GM21723 (cell line): ENCODE results near the gene TMEM196.
"Not testable (repeated sequence)": the region's sequence is repeated elsewhere in the genome, so short reads cannot be mapped to it uniquely, and the experiment has no call there.

Experiments used
- ATAC-seq: cut with Tn5 transposase; IDR thresholded peaks from one replicate; pipeline ENCODE4 v1.9.1; 2021; ENCODE audit warnings: mild to moderate bottlenecking, moderate library complexity; ENCODE audit not compliant: unreplicated experiment

Gene TMEM196

GRCh38 chr7:19708397-19709248 is 64.8 kb downstream of the TMEM196 start, which contains the start of gene POLR1F:
Gene POLR1F, minus strand, starts transcription at chr7:19709037. Its CDS starts 21 bp downstream, at chr7:19709016.
- peak; percentile 98 for ATAC-seq

DNA sequence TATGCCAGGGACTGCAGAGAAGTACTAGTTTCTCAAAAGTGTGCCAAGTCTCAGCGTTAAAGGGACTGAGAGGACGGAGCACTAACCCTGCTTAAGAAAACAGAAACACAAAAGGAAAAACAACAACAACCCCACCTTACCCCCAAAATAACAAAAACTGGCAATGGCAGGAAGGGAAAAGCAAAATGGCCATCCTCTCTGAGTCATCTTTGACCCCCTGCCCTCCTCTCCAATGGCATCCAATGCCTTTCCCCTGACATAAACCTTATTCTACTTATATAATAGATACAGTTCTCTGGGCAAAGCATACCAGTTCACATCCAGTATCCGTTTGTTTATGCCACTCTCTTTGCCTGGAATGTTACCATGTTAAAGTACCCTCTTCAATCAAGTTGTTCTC is 66.2 kb downstream of the TMEM196 start:
- no peak for ATAC-seq

GRCh38 chr7:19705663-19706062 is 67.8 kb downstream of the TMEM196 start:
- ATAC-seq = no peak

DNA sequence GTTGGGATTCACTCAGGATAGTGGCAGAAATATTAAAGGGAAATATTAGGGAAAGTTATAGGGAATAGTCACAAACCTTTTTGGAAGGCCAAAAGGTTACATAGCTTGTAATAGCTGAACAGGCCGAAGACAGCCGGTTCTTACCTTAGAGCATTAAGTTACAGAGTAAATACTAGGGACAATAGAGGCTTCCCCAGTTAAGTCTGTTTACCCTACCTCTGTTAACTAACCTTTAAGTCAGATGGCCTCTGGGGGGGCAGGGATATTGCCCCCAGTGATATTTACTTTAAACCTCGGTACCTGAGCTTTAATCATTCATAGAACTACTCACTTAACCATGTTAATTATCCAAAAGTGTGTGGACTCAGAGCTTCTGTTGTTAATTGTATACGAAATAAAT is 71.9 kb downstream of the TMEM196 start:
- ATAC-seq = no peak

GRCh38 chr7:19700936-19701335 is 72.5 kb downstream of the TMEM196 start:
- ATAC-seq = no peak

DNA sequence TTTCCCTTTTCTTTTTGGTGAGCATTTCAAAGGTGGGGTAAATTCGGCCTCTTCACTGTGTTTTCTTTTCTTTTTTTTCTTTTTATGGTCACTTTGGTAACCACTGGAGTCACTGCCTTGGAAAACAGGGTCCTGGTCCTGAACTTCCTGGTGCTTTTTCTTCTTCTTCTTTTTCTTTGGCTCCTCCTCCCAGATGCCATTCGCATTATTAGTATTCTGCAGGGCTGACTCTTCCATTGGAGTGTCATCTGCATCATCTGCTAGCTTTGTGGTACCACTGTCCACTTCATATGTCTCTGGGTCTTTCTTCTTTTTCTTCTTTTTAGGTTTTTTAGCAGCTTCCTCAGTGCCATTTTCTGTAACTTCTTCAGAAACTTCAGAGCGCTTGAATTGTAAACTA is 75.1 kb downstream of the TMEM196 start:
- no peak for ATAC-seq

DNA sequence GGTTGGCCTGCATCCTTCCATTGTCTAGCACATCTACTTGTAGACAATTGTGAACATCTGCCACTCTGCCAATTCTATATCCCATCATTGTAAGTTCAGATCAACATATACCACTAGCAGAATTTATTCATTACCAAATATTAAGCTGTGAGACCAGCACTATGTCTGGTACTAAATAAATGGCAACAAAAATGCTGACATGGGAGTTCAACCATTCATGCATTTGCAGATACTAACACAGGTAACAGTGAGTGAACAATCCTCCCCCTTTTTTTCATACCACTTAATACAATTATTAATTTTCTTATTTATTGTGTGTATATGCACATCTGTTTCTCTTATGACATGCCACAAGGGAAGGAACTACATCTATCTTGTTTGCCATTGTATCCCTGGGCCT is 76.5 kb downstream of the TMEM196 start:
- ATAC-seq = no peak

- ATAC-seq = no peak
These were observed 81.1 kb downstream of the TMEM196 start for GRCh38 chr7:19692111-19692828.

DNA sequence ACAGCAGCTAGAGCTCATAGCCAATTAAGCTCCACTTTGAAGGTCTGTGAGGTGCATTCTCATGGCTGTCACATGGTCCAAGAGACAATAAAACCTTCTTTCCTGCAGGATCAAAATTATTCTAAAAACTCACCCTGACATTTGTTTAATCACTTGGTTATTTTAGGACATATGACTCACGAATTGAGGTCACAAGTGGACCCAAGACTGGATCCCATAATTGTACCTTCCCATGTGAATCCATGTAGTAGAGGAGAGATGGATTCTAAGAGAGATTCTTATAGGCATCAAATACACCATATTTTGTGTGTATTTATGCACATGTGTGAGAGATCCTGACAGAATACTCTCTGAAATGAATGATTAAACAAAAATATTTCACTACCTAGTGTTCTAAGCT is 82.7 kb downstream of the TMEM196 start:
- no peak for ATAC-seq

GRCh38 chr7:19689130-19689529 is 84.3 kb downstream of the TMEM196 start:
- ATAC-seq = not testable (repeated sequence)

- no peak for ATAC-seq
These were observed 91.8 kb downstream of the TMEM196 start for GRCh38 chr7:19681596-19681995.

- peak; percentile 87 for ATAC-seq
These were observed 96.2 kb downstream of the TMEM196 start for GRCh38 chr7:19677180-19677579.

DNA sequence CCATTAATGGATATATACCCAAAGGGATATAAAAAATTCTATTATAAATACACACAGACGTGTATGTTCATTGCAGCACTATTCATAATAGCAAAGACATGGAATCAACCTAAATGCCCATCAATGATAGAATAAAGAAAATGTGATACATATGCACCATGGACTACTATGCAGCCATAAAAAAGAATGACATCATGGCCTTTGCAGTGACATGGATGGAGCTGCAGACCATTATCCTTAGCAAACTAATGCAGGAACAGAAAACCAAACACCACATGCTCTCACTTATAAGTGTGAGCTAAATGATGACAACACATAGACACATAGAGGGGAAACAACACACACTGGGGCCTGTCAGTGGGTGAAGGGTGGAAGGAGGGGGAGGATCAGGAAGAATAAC is 97.6 kb downstream of the TMEM196 start:
- no peak for ATAC-seq

DNA sequence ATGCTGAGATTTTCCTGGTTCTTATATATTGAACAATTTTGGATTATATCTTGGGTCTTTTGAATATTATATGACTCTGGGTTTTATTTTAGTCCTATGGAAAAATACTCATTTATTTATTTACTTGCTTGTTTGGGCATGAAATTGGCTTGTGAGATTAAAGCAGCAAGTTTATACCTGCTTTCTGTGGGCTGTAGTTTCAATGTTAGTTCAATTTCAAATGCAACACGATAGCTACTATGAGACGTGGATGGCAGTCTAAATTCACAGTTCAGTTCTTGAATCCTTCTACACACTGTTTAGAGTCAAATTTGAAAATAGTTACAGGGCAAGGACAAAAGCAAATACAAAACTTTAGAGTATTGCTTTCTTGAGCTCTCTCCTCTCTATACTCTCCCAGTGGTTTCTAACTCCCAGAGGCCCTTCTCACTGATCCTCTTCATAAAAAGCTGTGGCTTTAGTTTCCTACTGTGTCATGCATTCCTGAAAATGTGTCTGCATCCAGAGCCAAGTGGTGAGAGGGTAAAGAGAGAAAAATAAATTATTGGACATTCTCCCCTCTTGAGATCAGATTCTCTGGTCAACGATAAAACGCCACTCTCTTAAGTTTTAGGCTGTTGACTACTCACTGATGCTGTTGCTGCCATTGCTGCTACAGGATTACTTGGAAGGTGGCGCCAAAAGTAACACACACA is 99.0 kb downstream of the TMEM196 start:
- no peak for ATAC-seq

GRCh38 chr7:19670806-19671205 is 102.6 kb downstream of the TMEM196 start:
- no peak for ATAC-seq
